Measurements from ENCODE around the gene IL3.

The IL3 gene

GRCh38 chr5:132016721-132017250 is 43.7 kb upstream of the IL3 start:
- FAIRE-seq, result no peak
- no peak for DNase-seq (ENCODE audit: insufficient read length, low spot score)
- TF ChIP-seq CTCF (IDR thresholded peaks at IDR 0.05; ENCODE audit: insufficient read depth, missing control alignments), result no peak

DNA sequence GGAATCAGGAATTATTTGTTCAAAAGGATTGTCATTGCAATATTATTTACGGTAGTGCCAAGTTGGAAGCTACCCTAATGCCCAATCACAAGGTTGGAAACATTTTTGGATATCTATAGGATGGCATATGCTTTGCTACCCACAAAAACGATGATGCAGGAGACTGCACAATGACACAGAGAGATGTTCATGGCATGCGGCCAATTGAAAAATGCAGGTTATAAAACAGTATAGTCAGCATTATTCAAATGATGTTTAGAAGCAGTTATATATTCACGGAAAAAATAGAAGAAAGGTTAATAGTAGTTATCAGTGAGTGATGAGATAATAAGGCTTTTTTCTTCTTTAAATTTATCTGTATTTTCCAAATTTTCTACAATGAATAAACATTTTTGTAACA is 43.1 kb upstream of the IL3 start:
- no peak for TF ChIP-seq CTCF (IDR thresholded peaks at IDR 0.05; ENCODE audit: insufficient read depth, missing control alignments)
- no peak for DNase-seq (ENCODE audit: insufficient read length, low spot score)
- FAIRE-seq, result no peak

DNA sequence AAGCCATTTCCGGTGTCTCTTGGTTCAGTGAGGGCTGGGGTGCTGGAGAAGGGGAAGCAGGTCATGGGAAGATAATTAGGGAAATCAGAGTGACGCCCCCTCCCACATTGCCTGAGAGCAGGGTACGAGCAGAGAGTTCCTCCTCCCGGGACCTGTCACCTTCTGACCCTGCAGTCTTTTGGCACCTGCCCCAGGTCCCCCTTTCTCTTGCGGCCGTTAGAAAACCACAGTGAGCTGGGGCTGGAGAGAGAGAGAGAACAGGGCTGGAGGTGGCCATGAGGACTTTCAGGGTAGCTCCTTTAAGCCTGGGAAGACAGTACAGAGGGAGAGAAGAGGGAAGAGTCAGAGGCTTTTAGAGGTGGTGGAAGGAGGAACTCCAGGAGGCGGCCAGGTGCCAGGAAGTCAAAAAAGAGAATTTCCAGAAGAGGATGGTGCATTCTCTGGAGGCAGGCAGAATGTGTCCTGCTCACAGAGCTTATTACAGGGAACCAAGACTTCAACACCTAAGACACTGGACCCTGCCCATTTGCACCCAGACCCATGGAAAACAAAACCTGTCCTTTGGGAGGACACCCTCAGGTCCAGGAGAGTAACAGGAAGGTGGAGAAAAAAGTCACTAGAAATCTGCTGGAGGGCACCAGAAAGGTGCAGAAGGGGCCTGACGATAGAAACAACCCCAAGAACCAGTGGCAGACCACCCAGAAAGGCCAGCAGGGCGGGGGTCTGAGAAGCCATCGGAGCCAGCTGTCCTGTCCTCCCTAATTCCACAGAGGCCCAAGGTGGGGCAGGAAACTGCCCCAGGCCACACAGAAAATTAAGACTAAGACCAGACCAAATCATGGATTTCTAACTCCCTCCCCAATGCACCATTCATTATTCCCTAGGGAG is 42.5 kb upstream of the IL3 start:
- no peak for DNase-seq (ENCODE audit: insufficient read length, low spot score)
- no peak for TF ChIP-seq CTCF (IDR thresholded peaks at IDR 0.05; ENCODE audit: insufficient read depth, missing control alignments)
- FAIRE-seq, result no peak

DNA sequence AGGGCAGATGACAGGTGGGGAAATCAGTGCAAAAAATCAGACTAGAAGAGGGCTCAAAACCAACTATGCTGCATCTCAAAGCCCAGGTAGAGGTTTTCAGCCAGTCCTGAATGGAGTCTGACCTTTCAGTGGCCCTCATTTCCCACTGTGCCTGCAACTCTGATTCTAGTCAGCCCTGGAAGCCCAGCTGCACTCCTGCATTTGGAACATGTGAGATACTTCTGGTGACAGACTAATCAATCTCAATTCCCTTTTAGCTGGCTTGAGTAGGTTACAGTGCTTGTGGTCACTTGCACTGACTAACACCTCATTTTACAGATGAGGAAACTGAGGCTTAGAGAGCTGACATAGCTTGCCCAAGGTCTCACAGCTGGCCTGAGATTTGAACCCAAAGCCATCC is 41.1 kb upstream of the IL3 start:
- TF ChIP-seq CTCF (IDR thresholded peaks at IDR 0.05; ENCODE audit: insufficient read depth, missing control alignments), result no peak
- DNase-seq (ENCODE audit: insufficient read length, low spot score) (no peak), FAIRE-seq (no peak)

GRCh38 chr5:132019857-132020555 is 40.4 kb upstream of the IL3 start:
- FAIRE-seq (no peak), DNase-seq (ENCODE audit: insufficient read length, low spot score) (no peak)
- TF ChIP-seq CTCF (IDR thresholded peaks at IDR 0.05; ENCODE audit: insufficient read depth, missing control alignments), result no peak

- FAIRE-seq (no peak), DNase-seq (ENCODE audit: insufficient read length, low spot score) (no peak)
- no peak for TF ChIP-seq CTCF (IDR thresholded peaks at IDR 0.05; ENCODE audit: insufficient read depth, missing control alignments)
These were observed 39.7 kb upstream of the IL3 start for GRCh38 chr5:132020568-132021339.

Data from D721Med (cell line).